GM18870 (cell line): Measurements from ENCODE around the gene NR0B2.
"Not testable (repeated sequence)": the region's sequence is repeated elsewhere in the genome, so short reads cannot be mapped to it uniquely, and the experiment has no call there.

ENCODE experiments used
- ATAC-seq: cut with Tn5 transposase; IDR thresholded peaks from one replicate; pipeline ENCODE4 v1.9.1; 2021; ENCODE audit warnings: moderate library complexity; ENCODE audit not compliant: unreplicated experiment

The NR0B2 gene, protein sequence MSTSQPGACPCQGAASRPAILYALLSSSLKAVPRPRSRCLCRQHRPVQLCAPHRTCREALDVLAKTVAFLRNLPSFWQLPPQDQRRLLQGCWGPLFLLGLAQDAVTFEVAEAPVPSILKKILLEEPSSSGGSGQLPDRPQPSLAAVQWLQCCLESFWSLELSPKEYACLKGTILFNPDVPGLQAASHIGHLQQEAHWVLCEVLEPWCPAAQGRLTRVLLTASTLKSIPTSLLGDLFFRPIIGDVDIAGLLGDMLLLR

DNA sequence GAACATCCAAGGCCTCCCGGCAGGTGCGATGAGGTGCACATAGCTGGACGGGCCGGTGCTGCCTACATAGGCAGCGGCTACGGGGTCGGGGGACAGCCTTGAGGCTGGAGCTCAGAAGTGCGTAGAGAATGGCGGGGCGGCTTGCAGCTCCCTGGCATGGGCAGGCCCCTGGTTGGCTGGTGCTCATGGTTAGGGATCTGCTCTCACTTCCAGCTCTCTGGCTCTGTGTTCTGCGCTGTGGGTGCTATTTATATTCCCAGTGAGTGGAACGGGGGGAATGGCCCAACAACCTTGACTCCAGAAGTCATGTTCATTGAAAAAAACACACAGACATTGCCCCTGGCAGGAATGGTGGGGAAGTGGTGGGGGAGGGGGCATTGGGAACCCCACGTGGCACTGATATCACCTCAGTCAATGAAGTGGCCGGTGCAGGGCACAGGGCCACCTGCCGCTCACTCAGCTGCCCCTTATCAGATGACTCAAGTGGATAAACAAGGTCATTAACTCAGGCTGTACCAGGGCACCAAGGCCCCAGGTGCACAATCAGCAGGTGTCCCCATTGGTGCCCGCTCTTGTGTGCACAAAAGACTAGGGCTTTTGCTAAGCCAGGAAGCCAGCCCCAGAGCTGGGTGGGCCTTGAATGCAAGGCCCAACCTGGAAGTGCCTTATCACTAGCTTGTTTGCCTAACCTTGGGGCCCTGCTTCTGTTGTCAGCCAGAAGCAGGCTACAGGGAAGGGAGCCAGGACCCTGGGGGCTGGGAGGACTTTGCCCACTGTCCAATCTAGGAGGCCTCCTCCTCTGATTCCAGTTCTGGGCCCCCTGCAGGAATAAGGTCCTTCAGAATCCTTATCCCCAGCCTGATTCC is at the start of gene NR0B2:
Gene NR0B2 (minus strand): TSS at position 222 of the 866 bp plus-strand sequence. CDS start 35 bp downstream, at position 187.
- no peak for ATAC-seq

DNA sequence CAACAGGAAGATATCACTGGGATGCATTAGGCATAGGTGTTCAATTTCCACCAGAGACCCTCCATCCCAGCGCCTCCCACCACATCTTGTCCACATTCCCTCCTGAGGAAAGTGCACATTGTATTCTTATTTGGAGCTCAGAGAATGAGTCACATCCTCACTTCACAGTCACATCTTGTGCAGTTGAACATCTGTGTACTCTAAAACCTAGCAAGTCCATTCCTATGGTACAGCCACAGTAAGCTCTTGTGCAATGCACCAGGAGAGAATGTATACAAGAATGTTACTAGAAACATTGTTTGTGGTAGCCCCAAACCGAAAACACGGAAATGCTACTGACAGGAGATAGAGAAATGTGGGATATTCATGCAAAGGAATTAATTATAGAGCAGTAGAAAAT is 48.1 kb upstream of the NR0B2 start:
- no peak for ATAC-seq

DNA sequence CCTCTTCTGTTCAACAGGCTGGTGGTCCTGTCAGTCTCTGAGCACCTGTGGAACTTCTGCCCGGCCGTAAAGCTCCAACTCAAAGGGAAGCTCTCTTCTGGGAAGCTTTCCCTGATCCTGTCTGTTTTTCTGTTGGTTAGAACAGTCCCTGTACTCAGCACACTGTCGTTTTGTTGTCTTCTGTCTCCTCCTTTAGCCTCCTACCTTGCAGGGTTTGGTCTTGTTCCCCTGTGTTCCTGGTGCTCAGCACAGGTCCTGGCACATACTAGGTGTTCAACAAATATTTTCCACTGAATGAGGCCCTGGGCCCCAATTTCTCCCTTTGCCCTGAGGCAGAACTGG is 46.8 kb upstream of the NR0B2 start:
- no peak for ATAC-seq

DNA sequence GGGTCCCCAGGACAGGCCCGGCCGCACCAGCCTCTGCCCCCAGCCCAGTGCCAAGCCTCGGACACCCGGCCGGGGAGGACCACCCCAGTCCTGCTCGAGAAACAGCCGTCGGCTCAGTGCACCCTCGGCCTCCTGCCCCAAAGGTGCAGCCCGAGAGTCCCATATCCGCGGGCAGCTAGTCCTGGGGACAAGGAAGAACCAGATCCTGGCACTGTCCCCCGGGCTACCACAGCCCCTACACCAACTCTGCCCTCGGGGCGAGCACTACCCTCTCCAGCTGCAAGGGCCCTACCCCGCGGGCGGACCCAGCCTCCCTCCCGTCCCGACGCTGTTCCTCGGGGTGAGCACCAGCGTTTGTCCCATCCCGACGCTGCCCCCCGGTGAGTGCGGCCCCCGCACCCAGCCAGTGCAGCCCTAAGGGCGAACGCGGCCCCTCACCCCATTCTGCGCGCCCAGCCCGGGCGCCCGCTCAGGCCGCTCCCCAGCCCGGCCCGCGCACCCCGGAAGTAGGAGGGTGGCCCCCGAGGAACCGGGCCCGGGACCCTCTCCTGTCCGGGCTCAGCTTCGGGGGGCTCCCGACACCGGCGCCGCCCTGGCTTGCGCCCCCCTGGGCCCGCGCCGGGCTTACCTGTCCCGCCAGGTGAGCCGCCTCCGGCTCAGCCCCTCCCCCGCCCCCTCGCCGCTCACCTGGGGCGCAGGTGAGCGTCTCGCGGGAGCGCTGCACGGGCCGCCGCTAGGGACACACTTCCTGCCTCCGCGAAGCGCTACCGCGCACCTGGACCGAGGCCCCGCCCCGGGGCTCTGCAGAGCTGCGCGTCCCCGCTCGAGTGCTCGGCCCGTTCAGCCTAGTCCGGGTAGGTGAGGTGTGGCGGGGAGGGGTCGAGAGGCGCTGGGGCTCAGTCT is 46.2 kb upstream of the NR0B2 start, which contains the start of gene KDF1:
Gene KDF1 (minus strand): TSS at position 747 of the 903 bp plus-strand sequence. CDS start 8,088 bp downstream, outside the sequence.
- ATAC-seq, result no peak

DNA sequence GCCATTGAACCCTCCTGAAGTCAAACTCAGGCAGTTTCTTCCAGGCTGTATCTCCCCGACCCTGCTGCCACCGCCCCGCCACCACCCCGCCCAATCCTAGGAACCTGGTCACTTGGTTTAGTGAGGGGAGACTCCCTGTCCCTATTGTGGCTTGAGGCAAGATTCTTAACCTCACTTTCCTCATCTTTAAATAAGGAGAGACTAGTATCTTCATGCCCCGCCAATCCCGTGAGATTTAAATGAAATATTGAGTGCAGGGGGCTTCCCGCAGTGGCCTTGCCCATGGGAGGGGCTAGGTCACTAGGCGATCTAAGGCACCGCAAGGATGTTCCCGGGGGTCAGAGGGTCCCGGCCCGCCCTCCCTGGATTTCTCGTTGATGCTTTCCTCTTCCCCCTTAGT is 45.5 kb upstream of the NR0B2 start:
- no peak for ATAC-seq

DNA sequence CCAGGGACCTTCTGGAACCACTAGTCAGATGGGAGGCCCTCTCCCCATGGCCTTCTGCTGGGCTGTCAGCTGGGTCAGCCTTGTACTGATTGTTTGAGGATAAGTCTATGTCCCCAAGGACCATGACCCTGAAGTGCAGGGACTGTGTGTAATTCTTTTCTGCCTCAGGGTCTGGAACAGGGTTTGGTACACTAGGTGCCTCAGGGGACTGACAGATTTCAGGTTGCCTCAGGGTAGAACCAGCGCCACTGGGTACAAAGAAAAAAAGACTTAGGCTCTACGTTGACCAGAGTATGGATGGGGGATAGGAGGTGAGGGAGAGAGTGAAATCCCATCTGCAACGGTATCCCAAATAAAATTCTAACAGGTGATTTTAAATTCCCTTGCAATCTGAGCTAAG is 43.5 kb upstream of the NR0B2 start:
- ATAC-seq, result no peak

DNA sequence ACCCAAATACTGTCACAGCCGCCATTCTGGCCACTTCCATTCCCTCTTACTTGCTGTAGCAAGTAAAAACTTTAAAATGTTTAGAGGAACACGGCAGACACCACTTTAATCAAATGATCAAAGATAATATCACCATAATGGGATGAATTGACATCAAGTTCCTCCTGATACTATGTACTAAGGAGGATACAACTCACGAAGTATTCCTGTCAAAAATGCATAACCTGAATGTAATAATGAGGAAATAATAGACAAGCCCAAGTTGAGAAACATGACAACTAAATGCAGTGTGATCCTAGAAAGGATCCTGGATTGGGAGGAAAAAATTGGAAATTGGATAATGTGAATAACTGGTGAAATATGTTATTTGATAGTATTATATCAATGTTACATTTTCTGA is 42.5 kb upstream of the NR0B2 start:
- no peak for ATAC-seq

DNA sequence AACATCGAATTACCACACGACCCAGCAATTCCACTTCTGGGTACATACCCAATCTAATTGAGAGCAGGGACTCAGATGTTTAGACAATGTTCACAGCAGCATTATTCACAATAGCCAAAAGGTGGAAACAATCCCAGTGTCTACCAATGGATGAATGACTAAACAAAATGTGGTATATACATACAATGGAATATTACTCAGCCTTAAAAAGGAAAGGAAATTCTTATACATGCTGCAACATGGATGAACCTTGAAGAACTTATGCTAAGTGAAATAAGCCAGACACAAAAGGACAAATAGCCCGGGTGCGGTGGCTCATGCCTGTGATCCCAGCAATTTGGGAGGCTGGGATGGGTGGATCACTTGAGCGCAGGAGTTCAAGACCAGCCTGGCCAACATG is 39.6 kb upstream of the NR0B2 start:
- no peak for ATAC-seq

DNA sequence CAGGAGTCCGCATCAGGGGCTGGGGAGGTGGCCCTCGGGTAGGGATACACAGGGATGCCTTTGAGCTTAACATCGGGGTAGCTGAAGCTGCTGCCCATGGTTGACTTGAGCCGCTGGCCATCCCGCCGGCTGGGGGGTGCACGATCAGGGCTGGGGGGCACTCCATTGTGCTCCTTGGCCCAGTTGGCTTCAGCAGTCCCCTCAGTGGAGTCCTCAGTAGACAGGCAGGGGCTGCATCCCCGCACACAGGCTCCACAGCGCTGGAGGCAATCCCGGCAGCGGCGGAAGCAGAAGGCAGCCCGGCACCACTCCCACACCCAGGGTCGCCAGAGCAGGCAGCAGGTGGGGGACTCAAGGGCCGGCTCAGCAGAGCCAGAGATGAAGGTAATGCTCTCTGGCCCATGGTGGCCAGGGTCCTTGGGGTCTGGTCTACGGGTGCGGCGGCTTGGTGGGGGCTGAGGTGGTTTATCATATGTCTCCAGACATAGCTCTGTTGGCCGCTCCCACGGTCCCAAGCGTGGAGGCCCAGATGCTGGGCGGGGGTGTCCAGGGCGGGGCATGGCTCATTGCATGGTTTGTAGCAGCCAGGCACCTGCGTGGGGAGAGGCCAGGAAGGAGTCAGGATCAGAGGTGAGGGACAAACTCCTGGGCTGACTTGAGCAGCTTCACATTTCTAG is 38.2 kb upstream of the NR0B2 start:
- ATAC-seq, result no peak

DNA sequence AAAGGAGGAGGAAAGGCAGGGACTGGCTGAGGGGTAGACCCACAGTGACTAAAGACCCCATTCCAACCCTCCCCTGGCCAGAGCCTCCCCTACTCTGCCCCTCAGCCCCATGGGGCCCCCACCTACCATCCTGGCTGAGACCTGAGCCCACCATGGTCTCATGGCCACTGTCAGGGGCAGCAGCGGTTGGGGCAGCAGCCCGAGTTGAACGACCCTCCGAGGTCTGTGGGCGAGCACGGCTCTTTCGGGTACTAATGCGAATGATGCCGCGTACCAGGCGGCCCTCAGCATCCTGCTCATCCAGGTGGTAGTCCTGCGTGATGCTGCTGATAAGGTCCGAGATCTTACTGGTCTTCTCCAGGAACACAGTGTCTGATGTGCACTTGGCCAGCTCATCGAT is 37.4 kb upstream of the NR0B2 start:
- ATAC-seq, result no peak

DNA sequence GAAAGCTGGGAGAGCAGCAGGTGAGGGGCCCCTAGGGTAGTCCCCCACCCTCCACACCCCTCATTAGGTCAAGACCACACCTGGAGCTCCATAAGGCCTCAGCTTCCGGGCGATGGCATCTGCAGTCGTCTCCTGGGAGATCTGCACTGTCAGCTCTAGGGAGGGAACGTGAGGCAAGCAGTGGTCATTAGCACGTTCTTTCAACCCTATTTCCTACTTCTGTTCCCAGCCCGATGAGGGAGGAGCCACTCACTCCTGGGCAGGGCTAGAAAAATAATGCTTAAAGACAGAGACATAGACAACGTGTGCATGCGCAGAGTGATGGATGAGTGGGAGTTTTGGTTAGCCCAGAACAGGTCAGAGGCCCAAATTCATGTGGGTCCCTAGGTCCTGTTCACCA is 36.8 kb upstream of the NR0B2 start:
- ATAC-seq, result no peak

DNA sequence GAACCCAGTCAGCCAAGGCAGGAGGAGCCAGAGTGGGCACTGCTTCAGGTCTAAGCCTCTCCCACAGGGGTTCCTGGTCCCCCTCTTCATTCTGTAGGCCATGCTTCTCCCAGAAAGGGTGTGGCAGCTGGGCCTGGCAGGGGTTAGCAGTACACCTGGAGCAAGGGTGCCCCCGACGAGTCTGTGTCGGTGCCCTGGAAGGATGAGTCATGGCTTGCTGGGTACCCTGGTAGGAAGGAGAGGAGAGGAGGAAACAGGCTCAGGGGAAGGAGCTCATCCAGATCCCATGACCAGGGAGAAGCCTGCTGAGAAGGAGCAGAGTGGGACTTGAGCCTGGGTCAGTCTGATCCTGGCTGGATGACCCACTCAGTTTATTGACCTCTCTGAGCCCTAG is 36.1 kb upstream of the NR0B2 start:
- no peak for ATAC-seq

DNA sequence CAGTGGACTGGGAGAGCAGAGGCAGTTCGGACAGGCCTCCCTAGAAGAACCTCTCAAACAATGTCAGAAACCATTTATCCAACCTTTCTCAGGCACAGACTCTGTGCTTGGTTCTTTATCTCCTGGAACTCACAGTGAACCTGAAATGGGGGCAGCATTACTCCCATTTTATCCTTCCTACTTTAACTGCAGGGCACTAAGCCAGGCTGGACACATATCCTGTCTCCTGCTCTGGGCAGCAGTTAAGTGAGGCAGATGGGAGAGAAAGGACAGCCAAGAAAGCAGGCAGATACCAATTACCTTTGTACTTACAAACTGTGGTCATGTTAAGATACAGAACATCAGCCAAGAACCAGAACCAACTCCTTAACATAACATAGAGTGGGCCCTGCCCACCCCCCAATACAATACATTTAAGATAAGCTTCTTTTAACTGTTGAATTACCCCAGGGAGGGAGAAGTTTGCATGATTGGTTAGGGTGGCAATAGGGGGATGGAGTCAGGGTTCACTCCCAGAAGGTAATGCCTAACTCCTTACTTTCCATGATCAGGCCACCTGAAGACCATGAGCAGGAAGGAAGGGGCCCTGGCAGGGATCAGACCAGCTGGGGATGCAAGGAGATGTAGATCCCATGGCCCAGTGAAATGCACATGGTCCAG is 35.6 kb upstream of the NR0B2 start:
- no peak for ATAC-seq

DNA sequence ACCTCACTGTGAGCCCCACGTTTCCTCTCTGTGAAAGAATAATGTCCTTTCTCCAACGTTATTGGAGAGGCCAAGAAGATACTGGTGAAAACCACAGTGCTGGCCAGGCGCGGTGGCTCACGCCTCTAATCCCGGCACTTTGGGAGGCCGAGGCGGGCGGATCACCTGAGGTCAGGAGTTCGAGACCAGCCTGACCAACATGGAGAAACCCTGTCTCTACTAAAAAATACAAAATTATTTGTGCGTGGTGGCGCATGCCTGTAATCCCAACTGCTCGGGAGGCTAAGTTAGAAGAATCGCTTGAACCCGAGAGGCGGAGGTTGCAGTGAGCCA is 34.9 kb upstream of the NR0B2 start:
- not testable (repeated sequence) for ATAC-seq

DNA sequence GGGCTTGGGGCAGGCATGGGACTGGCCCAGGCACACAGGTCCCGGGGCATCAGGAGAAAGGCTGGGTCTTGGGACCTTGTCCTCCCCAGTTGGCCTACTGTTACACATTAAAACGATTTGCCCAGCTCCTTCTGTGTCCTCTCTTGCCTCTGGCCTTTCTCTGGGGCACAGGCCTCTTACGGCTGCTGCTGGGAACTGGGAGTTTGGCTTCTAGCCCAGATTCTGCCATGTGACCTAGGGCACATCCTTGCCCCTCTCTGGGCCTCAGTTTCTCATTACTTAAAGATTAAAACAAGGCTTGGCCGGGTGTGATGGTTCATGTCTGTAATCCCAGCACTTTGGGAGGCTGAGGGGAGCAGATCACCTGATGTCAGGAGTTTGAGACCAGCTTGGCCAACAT is 32.5 kb upstream of the NR0B2 start:
- no peak for ATAC-seq

DNA sequence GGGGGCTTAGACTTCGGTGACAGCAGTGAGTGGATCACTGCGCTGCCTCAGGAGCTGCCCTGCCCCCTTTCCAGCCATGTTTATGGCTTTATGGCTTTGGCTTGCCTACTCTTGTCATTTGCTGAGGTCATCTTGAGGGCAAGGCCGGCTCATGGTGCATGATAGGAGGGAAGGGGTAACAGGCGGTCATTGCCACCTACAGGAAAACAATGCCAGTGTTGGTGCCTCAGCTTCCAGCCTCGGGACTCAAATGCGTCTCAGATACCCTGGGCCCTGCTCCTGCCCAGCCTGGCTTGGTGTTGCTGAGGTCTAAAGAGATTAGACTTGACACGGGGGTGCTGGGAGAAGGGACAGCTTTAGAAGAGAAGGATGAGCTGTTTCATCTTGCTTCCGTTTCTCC is 32.0 kb upstream of the NR0B2 start:
- no peak for ATAC-seq

DNA sequence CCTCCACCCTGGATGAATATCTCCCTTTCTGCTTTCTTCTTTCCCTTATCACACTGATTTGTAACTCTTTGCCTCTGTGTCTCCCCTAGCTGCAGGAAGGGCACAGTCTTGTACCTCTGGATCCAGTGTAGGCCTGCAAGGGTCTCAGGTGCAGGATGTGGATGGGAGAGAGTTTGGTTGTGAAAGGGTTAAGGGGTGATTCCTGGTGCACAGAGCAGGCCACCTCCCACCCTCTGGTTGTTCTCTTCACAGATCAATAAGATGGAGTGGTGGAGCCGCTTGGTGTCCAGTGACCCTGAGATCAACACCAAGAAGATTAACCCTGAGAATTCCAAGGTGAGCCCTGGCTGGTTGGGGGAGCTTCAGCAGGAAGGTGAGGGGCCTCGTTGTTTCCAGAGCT is 31.4 kb upstream of the NR0B2 start:
- no peak for ATAC-seq

DNA sequence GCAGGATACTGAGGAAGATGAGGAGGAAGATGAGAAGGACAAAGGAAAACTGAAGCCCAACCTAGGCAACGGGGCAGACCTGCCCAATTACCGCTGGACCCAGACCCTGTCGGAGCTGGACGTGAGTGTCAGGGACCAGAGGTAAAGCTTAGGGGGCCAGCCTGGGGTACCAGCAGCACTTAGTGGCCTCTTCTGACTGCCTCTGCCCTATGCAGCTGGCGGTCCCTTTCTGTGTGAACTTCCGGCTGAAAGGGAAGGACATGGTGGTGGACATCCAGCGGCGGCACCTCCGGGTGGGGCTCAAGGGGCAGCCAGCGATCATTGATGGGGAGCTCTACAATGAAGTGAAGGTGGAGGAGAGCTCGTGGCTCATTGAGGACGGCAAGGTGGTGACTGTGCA is 28.9 kb upstream of the NR0B2 start:
- ATAC-seq, result no peak

DNA sequence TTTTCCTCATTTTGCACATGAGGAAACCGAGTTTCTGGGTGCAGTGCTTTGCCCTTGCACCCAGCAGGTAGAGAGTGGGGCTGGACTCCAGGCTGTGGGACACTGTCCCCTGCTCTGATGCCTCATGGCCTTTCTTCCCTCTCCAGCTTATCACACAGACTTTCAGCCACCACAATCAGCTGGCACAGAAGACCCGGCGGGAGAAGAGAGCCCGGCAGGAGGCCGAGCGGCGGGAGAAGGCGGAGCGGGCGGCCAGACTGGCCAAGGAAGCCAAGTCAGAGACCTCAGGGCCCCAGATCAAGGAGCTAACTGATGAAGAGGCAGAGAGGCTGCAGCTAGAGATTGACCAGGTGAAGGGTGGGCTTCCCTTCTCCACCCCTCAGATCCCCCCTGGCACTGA is 27.5 kb upstream of the NR0B2 start:
- no peak for ATAC-seq

DNA sequence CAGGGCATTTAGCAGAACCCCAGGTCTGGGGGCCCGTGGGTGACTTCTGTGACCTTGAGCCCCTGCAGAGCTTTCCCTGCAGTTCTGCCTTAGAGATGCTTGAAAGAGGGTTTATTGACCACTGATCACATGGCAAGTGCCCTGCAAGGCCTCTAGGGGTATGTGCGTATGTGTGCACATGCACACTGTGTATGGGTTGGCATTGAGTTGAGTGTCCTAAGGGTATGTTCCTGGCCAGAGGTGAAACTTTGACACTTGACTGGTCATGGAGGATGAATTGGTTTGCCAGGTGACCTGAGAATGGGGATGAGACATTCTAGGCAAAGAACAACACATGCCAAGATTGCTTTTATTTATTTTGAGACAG is 24.9 kb upstream of the NR0B2 start:
- ATAC-seq, result no peak
